Measurements from ENCODE around the gene COL4A4. TPM values are rescaled to one million over a fixed set of nuclear protein-coding genes. Genes with fewer than 3 reads are reported as not detected.

The COL4A4 gene
- total and polyA plus RNA-seq, 2 of the 13 experiments (the other 11 are each of a cell fraction or from before 2014, with no cell fraction given), result not detected

DNA sequence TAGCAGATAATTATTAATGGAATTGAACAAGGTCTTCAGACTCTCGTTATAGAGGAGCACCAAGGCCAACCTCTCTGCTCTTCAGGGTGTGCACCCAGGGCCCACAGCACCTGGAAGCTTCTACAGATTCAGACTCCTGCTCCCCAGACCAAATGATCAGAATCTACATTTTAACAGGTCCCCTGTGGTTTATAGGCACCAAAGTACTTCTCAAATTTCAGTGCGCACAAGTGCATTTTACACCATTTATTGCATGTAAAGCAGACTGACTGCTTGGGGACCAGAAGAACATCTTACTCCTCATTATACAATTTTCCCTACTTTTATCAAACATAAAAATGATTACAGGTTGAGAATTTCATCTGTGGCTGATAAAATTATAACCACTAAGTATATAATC is 163.9 kb downstream of the COL4A4 start (continued):
- no peak for TF ChIP-seq ZNF276 (CRISPR knock-in tag; IDR thresholded peaks at IDR 0.05; ENCODE audit: low read depth)
- TF ChIP-seq, protein P1, sequence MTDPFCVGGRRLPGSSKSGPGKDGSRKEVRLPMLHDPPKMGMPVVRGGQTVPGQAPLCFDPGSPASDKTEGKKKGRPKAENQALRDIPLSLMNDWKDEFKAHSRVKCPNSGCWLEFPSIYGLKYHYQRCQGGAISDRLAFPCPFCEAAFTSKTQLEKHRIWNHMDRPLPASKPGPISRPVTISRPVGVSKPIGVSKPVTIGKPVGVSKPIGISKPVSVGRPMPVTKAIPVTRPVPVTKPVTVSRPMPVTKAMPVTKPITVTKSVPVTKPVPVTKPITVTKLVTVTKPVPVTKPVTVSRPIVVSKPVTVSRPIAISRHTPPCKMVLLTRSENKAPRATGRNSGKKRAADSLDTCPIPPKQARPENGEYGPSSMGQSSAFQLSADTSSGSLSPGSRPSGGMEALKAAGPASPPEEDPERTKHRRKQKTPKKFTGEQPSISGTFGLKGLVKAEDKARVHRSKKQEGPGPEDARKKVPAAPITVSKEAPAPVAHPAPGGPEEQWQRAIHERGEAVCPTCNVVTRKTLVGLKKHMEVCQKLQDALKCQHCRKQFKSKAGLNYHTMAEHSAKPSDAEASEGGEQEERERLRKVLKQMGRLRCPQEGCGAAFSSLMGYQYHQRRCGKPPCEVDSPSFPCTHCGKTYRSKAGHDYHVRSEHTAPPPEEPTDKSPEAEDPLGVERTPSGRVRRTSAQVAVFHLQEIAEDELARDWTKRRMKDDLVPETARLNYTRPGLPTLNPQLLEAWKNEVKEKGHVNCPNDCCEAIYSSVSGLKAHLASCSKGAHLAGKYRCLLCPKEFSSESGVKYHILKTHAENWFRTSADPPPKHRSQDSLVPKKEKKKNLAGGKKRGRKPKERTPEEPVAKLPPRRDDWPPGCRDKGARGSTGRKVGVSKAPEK (CRISPR knock-in tag; IDR thresholded peaks at IDR 0.05; ENCODE audit: borderline replicate concordance), result no peak
- TF ChIP-seq NRL (CRISPR knock-in tag; IDR thresholded peaks at IDR 0.05; ENCODE audit: borderline replicate concordance), result no peak
- TF ChIP-seq, protein P2, sequence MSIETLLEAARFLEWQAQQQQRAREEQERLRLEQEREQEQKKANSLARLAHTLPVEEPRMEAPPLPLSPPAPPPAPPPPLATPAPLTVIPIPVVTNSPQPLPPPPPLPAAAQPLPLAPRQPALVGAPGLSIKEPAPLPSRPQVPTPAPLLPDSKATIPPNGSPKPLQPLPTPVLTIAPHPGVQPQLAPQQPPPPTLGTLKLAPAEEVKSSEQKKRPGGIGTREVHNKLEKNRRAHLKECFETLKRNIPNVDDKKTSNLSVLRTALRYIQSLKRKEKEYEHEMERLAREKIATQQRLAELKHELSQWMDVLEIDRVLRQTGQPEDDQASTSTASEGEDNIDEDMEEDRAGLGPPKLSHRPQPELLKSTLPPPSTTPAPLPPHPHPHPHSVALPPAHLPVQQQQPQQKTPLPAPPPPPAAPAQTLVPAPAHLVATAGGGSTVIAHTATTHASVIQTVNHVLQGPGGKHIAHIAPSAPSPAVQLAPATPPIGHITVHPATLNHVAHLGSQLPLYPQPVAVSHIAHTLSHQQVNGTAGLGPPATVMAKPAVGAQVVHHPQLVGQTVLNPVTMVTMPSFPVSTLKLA (IDR thresholded peaks at IDR 0.05), result no peak
- no peak for TF ChIP-seq REST (IDR thresholded peaks at IDR 0.05; ENCODE audit: borderline replicate concordance in 1 of 2, low read depth in 1 of 2, low read length in 2 of 2)
- no peak for TF ChIP-seq MIER3 (CRISPR knock-in tag; IDR thresholded peaks at IDR 0.05; ENCODE audit: borderline replicate concordance)
- TF ChIP-seq, protein P3, sequence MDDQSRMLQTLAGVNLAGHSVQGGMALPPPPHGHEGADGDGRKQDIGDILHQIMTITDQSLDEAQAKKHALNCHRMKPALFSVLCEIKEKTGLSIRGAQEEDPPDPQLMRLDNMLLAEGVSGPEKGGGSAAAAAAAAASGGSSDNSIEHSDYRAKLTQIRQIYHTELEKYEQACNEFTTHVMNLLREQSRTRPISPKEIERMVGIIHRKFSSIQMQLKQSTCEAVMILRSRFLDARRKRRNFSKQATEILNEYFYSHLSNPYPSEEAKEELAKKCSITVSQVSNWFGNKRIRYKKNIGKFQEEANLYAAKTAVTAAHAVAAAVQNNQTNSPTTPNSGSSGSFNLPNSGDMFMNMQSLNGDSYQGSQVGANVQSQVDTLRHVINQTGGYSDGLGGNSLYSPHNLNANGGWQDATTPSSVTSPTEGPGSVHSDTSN (CRISPR knock-in tag; IDR thresholded peaks at IDR 0.05; ENCODE audit: borderline replicate concordance), result no peak
- no peak for TF ChIP-seq HNRNPLL (IDR thresholded peaks at IDR 0.05; ENCODE audit: low read depth, low read length, poor library complexity, severe bottlenecking)
- TF ChIP-seq, protein P4, sequence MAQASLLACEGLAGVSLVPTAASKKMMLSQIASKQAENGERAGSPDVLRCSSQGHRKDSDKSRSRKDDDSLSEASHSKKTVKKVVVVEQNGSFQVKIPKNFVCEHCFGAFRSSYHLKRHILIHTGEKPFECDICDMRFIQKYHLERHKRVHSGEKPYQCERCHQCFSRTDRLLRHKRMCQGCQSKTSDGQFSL (CRISPR knock-in tag; IDR thresholded peaks at IDR 0.05), result no peak

Data from HepG2 (cell line).